Breast epithelium (tissue), 3 donors: ENCODE data around the gene SKIC8.

Experiments
- CTCF ChIP-seq, 3 donors: fragments of 450-650 bp; IDR thresholded peaks; one replicate each; pipeline ENCODE4 v1.5.1; 2016 to 2017; ENCODE audit warnings: antibody characterized with exemption in 3 of 3, mild to moderate bottlenecking in 3 of 3, moderate library complexity in 3 of 3
- POLR2AphosphoS5 ChIP-seq, 3 donors: sonication (generic); formaldehyde crosslinking; IDR thresholded peaks; one replicate each; pipeline ENCODE4 v1.6.1; 2017; ENCODE audit warnings: antibody characterized with exemption in 3 of 3

GRCh38 chr15:78301828-78302227 is 2.4 kb upstream of the SKIC8 start:
- no peak for TF ChIP-seq CTCF (IDR thresholded peaks at IDR 0.05)
- TF ChIP-seq POLR2AphosphoS5 (IDR thresholded peaks at IDR 0.05), result no peak
